ENCODE results near the gene CALY.

CALY gene

GRCh38 chr10:133338080-133339071 is 1.7 kb upstream of the CALY start:
- no peaks in the 10 kb centered on the region for H3K36me3 ChIP-seq (ENCODE audit: insufficient read depth, low read length)
- peaks cover 39% of the 10 kb centered on the region for H3K27me3 ChIP-seq (ENCODE audit: insufficient read depth, low read length)
- peaks cover 5% of the 10 kb centered on the region for H3K4me1 ChIP-seq (ENCODE audit: control insufficient read depth, insufficient read depth, low read length, unreplicated experiment)
- no peak overlapping the region for H2AFZ ChIP-seq (ENCODE audit: low read length, unreplicated experiment)
- H3K27ac ChIP-seq (ENCODE audit: low read depth, low read length), result no peak overlapping the region
- H3K79me2 ChIP-seq (ENCODE audit: control insufficient read depth, insufficient read depth, low read length, unreplicated experiment), result no peaks in the 10 kb centered on the region
- H3K4me3 ChIP-seq (ENCODE audit: low read depth, low read length), result no peak overlapping the region

GRCh38 chr10:133337370-133337725 is 652 bp upstream of the CALY start:
- H3K27me3 ChIP-seq (ENCODE audit: insufficient read depth, low read length), result peaks cover 48% of the 10 kb centered on the region

GRCh38 chr10:133336118-133336576 is 549 bp downstream of the CALY start:
- no peak overlapping the region for H3K4me3 ChIP-seq (ENCODE audit: low read depth, low read length)
- peaks cover 60% of the 10 kb centered on the region for H3K27me3 ChIP-seq (ENCODE audit: insufficient read depth, low read length)
- no peaks in the 10 kb centered on the region for H3K79me2 ChIP-seq (ENCODE audit: control insufficient read depth, insufficient read depth, low read length, unreplicated experiment)
- peaks cover 5% of the 10 kb centered on the region for H3K4me1 ChIP-seq (ENCODE audit: control insufficient read depth, insufficient read depth, low read length, unreplicated experiment)
- no peaks in the 10 kb centered on the region for H3K36me3 ChIP-seq (ENCODE audit: insufficient read depth, low read length)
- H3K27ac ChIP-seq (ENCODE audit: low read depth, low read length), result no peak overlapping the region
- no peak overlapping the region for H2AFZ ChIP-seq (ENCODE audit: low read length, unreplicated experiment)

More at GRCh38 chr10:133337370-133337725, 652 bp upstream of the CALY start:
- Histone ChIP-seq H3K79me2 (ENCODE audit: control insufficient read depth, insufficient read depth, low read length, unreplicated experiment) (no peaks in the 10 kb centered on the region), H3K27ac (ENCODE audit: low read depth, low read length) (no peak overlapping the region), H3K36me3 (ENCODE audit: insufficient read depth, low read length) (no peaks in the 10 kb centered on the region), H2AFZ (ENCODE audit: low read length, unreplicated experiment) (no peak overlapping the region), H3K4me1 (ENCODE audit: control insufficient read depth, insufficient read depth, low read length, unreplicated experiment) (peaks cover 5% of the 10 kb centered on the region), H3K4me3 (ENCODE audit: low read depth, low read length) (no peak overlapping the region)

- peak overlapping the region; percentile 66 for H3K4me3 ChIP-seq (ENCODE audit: low read depth, low read length)
- H3K36me3 ChIP-seq (ENCODE audit: insufficient read depth, low read length), result no peaks in the 10 kb centered on the region
- H2AFZ ChIP-seq (ENCODE audit: low read length, unreplicated experiment), result no peak overlapping the region
- H3K27ac ChIP-seq (ENCODE audit: low read depth, low read length), result no peak overlapping the region
- H3K4me1 ChIP-seq (ENCODE audit: control insufficient read depth, insufficient read depth, low read length, unreplicated experiment), result peaks cover 5% of the 10 kb centered on the region
- H3K27me3 ChIP-seq (ENCODE audit: insufficient read depth, low read length), result peaks cover 64% of the 10 kb centered on the region
- no peaks in the 10 kb centered on the region for H3K79me2 ChIP-seq (ENCODE audit: control insufficient read depth, insufficient read depth, low read length, unreplicated experiment)
These were observed 1.2 kb downstream of the CALY start for GRCh38 chr10:133335246-133336117.

GRCh38 chr10:133334503-133335245 is 2.0 kb downstream of the CALY start:
- peak overlapping the region; percentile 66 for H3K4me3 ChIP-seq (ENCODE audit: low read depth, low read length)
- H3K27ac ChIP-seq (ENCODE audit: low read depth, low read length), result no peak overlapping the region
- no peak overlapping the region for H2AFZ ChIP-seq (ENCODE audit: low read length, unreplicated experiment)
- peaks cover 64% of the 10 kb centered on the region for H3K27me3 ChIP-seq (ENCODE audit: insufficient read depth, low read length)
- H3K79me2 ChIP-seq (ENCODE audit: control insufficient read depth, insufficient read depth, low read length, unreplicated experiment), result no peaks in the 10 kb centered on the region
- no peaks in the 10 kb centered on the region for H3K36me3 ChIP-seq (ENCODE audit: insufficient read depth, low read length)
- peaks cover 5% of the 10 kb centered on the region for H3K4me1 ChIP-seq (ENCODE audit: control insufficient read depth, insufficient read depth, low read length, unreplicated experiment)

GRCh38 chr10:133332936-133333699 is 3.6 kb downstream of the CALY start:
- H3K4me1 ChIP-seq (ENCODE audit: control insufficient read depth, insufficient read depth, low read length, unreplicated experiment), result peaks cover 8% of the 10 kb centered on the region
- H3K27me3 ChIP-seq (ENCODE audit: insufficient read depth, low read length), result peaks cover 71% of the 10 kb centered on the region
- H3K4me3 ChIP-seq (ENCODE audit: low read depth, low read length), result no peak overlapping the region
- no peaks in the 10 kb centered on the region for H3K79me2 ChIP-seq (ENCODE audit: control insufficient read depth, insufficient read depth, low read length, unreplicated experiment)
- no peak overlapping the region for H2AFZ ChIP-seq (ENCODE audit: low read length, unreplicated experiment)
- no peak overlapping the region for H3K27ac ChIP-seq (ENCODE audit: low read depth, low read length)
- H3K36me3 ChIP-seq (ENCODE audit: insufficient read depth, low read length), result no peaks in the 10 kb centered on the region

GRCh38 chr10:133329491-133330202 is 7.0 kb downstream of the CALY start:
- H3K4me1 ChIP-seq (ENCODE audit: control insufficient read depth, insufficient read depth, low read length, unreplicated experiment), result peaks cover 7% of the 10 kb centered on the region
- H2AFZ ChIP-seq (ENCODE audit: low read length, unreplicated experiment), result no peak overlapping the region
- peak overlapping the region; percentile 58 for H3K4me3 ChIP-seq (ENCODE audit: low read depth, low read length)
- no peak overlapping the region for H3K27ac ChIP-seq (ENCODE audit: low read depth, low read length)
- no peaks in the 10 kb centered on the region for H3K79me2 ChIP-seq (ENCODE audit: control insufficient read depth, insufficient read depth, low read length, unreplicated experiment)
- no peaks in the 10 kb centered on the region for H3K36me3 ChIP-seq (ENCODE audit: insufficient read depth, low read length)
- peaks cover 72% of the 10 kb centered on the region for H3K27me3 ChIP-seq (ENCODE audit: insufficient read depth, low read length)

- Histone ChIP-seq H3K27ac (ENCODE audit: low read depth, low read length) (no peak overlapping the region), H3K4me3 (ENCODE audit: low read depth, low read length) (no peak overlapping the region), H3K36me3 (ENCODE audit: insufficient read depth, low read length) (no peaks in the 10 kb centered on the region), H3K79me2 (ENCODE audit: control insufficient read depth, insufficient read depth, low read length, unreplicated experiment) (no peaks in the 10 kb centered on the region), H3K27me3 (ENCODE audit: insufficient read depth, low read length) (peaks cover 66% of the 10 kb centered on the region), H3K4me1 (ENCODE audit: control insufficient read depth, insufficient read depth, low read length, unreplicated experiment) (peaks cover 7% of the 10 kb centered on the region), H2AFZ (ENCODE audit: low read length, unreplicated experiment) (no peak overlapping the region)
These were observed 8.0 kb downstream of the CALY start for GRCh38 chr10:133328358-133329343.

Data from ACC112 (cell line).